Stimulated activated CD4-positive, alpha-beta T cell treated with anti-CD3 and anti-CD28 coated beads, Interleukin-1b, Interleukin-23, amount 100 ng/mL, for 48 hours (primary cell): ENCODE data around the gene TBC1D4.
"Not testable (repeated sequence)": the region's sequence is repeated elsewhere in the genome, so short reads cannot be mapped to it uniquely, and the experiment has no call there.

Source experiments
- DNase-seq: peaks from one replicate; pipeline ENCODE4 v3.0.0-alpha.2; 2020

Gene TBC1D4

DNA sequence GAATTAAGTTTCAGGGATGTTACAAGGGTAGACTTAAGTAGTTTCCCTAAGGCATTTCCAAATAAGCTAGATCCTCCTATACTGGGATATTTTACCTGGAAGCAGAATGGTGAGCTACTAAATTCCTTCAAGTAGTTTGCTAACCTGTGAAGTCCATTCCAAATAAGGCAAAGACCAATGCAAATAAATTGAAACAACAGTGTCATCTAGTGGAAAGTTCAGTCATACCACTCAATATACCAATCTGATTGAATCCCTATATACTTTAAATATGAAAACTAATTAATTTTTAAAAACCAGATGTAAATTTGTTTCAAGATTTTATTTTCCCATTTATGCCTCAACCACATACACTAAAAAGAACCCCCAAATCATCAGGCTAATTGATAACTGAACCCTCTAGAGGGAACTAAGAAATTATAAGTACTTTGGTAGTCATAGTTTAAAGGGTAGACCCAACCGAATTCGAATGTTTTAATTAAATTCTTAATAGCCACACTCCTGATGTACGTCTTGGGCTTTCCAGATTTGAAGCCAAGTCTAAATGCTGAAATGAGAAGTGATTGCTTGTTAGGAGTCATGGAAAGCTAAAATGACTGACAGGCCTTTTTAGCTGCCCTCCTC is 223.7 kb downstream of the TBC1D4 start:
- DNase-seq = no peak

GRCh38 chr13:75256922-75257321 is 225.0 kb downstream of the TBC1D4 start:
- no peak for DNase-seq

- DNase-seq = no peak
Observed at GRCh38 chr13:75255653-75256052, 226.3 kb downstream of the TBC1D4 start.

DNA sequence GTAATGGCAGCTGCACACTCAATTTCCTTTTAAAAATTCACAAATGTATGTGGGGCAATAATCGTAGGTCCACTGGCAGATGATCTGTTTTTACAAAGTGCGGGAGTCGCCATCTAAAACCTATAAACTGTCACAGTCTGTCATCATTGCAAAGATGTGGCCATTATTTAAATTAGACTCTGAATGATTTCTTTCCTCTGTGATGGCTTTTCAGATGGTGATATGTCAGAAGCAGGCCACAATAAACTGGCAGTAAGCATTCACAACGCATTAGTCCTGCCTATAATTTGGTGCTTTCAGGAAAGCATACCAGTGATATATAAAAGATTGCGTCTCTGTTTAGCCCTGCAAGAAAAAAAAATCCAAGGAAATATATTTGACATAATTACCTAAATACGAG is 226.8 kb downstream of the TBC1D4 start:
- DNase-seq = no peak

DNA sequence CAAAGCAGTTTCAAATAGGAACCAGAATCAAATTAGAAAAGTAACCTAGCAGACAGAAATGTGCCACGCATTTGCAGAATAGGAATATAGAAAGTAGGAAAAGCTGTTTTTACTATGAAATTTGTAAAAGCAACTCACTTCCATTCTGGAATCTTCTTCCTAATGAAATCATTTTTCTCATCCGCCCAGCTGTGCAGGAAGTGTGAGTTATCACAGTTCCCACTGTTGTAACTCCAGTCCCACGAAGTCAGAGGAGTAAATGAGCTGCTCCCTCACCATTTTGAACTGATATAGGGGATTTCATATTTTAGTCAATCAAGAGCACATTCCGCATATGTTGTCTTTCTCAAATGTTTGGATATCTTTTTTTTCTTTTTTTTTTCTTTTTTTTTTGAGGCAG is 230.8 kb downstream of the TBC1D4 start:
- no peak for DNase-seq

DNA sequence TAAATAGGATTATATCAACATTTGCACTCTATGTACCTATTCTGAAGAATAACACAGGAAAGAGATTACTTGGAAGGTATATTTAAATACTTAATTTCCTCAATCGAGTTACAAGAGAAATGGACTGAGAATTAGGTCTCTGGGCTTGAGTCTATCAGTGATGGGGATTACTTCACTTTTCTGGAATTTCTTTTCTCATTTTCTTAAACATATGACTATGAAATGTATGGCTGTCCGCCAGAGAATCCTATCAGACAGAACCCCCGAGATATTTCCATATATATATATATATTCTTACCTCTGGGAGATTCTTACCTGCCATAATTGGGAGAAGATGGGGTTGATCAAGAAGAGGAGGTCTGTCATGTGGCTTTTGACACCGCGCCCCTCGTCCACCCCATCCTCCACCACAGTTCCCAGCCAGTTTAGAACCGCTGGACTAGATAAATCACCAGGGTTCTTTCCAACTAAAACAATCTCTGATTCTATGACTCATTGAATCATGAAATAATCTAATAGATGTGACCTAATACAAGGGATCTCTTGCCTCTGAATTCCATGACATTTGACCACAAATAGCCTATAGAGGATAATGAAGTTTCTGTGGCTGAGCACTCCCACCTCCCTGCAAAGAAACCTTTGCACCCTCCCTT is 231.3 kb downstream of the TBC1D4 start:
- DNase-seq = no peak

GRCh38 chr13:75245578-75245977 is 236.4 kb downstream of the TBC1D4 start:
- not testable (repeated sequence) for DNase-seq

DNA sequence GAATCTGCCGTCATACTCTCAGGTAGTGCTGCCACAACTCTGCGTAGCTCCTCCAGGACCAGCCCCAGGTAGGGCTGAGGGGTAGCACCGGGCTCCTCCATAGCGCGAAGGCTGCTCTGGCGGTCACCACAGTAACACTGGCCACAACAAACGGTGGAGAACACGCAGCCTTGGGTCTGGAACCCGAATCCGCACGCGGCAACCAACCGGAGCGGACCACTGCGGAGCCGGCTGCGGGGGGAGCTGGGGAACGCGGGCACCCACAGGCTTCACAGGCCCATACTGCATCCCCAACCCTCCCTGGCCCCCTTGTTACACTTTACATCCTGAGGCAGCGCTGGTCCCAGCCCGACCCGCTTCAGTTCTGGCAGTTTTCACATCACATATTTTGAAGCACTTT is 241.7 kb downstream of the TBC1D4 start:
- DNase-seq = not testable (repeated sequence)

GRCh38 chr13:75236774-75237173 is 245.2 kb downstream of the TBC1D4 start:
- DNase-seq = no peak
